Prostate gland (tissue), 2 donors: ENCODE results near the gene ERP44.

Source experiments
- CTCF ChIP-seq, 4 experiments: fragments of 200-600 bp in 2 of 4; fragments of 450-650 bp in 2 of 4; sonication (generic) in 2 of 4; IDR thresholded peaks; 1 replicate in 3 of 4; 2 replicates in 1 of 4; pipeline ENCODE4 v1.5.1; 2016 to 2019; ENCODE audit warnings: antibody characterized with exemption in 4 of 4, mild to moderate bottlenecking in 2 of 4, moderate library complexity in 2 of 4
- POLR2A ChIP-seq: fragments of 450-650 bp; IDR thresholded peaks from one replicate; pipeline ENCODE4 v1.6.1; 2016; ENCODE audit warnings: antibody characterized with exemption, mild to moderate bottlenecking
- POLR2AphosphoS5 ChIP-seq: sonication (generic); formaldehyde crosslinking; IDR thresholded peaks from one replicate; pipeline ENCODE4 v1.6.1; 2017; ENCODE audit warnings: antibody characterized with exemption

GRCh38 chr9:100056561-100056960 is 42.2 kb downstream of the ERP44 start:
- no peak for TF ChIP-seq POLR2A
- no peak for TF ChIP-seq CTCF (IDR thresholded peaks at IDR 0.05)
- TF ChIP-seq POLR2AphosphoS5: no peak
